ENCODE results near the gene SPINK13. TPM values are rescaled to one million over a fixed set of nuclear protein-coding genes. Genes with fewer than 3 reads are reported as not detected.

SPINK13 gene
- total and polyA plus RNA-seq, 2 donors (not counting 1 experiment from before 2014, with no cell fraction given) = not detected

DNA sequence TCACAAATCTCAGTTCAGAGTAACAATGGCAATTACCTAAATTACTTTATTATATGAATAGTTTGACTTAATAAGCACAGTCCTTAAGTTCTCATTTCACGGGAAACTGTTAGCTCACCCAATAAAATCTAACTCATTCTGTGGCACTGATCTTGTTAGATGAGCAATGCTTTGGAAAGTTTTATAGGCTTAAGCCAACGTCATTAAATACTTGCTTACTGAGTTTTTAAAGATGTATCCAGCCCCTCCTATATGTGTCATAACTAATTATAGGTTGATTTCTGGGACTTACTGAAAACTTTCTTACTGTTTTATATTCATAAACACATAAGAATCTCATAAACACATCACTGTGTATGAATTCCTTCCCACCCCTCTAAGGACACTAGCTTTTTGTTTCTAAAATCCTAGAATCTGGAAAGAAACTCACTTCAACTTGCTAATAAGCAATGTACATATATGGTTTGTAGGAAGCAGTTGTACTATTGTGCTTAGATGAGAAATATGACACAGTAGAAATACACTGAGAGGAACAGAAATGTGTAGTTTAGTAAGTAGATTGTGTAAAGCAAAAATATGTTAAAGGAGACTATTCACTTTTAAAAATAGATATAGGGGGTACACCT is 44.4 kb upstream of the SPINK13 start:
- ATAC-seq (ENCODE audit: low read depth) (no peak), DNase-seq (no peak)
- no peak overlapping the region for H3K27ac ChIP-seq (ENCODE audit: low read length in 2 of 2)
- no peaks in the 10 kb centered on the region for H3K4me1 ChIP-seq (ENCODE audit: control insufficient read depth in 2 of 2, insufficient read depth in 2 of 2, low read length in 2 of 2)
- no peak overlapping the region for H3K4me3 ChIP-seq (ENCODE audit: control extremely low read depth in 1 of 5, extremely low read depth in 1 of 5, insufficient read depth in 1 of 5, low read depth in 2 of 5, low read length in 4 of 5)
- CTCF ChIA-PET = no interaction called here
- no peak overlapping the region for H3K9ac ChIP-seq (ENCODE audit: low read length)
- no peaks in the 10 kb centered on the region for H3K27me3 ChIP-seq (replicated peaks in 1 of 4; ENCODE audit: control extremely low read depth in 1 of 4, control insufficient read depth in 3 of 4, insufficient read depth in 4 of 4, low read length in 3 of 4)
- no peaks in the 10 kb centered on the region for H4K20me1 ChIP-seq (ENCODE audit: control insufficient read depth, insufficient read depth, low read length, poor library complexity, severe bottlenecking)
- no peaks in the 10 kb centered on the region for H3K9me3 ChIP-seq (ENCODE audit: control extremely low read depth in 1 of 3, control insufficient read depth in 2 of 3, insufficient read depth in 1 of 3, low read length in 2 of 3)
- TF ChIP-seq CTCF (IDR thresholded peaks at IDR 0.05) (no peak), EZH2 (IDR thresholded peaks at IDR 0.05; ENCODE audit: borderline replicate concordance, insufficient read depth, low read depth, low read length, poor library complexity, severe bottlenecking) (no peak)
- POLR2A ChIA-PET = no interaction called here
- no peak overlapping the region for H3K4me2 ChIP-seq (replicated peaks; ENCODE audit: low read depth, low read length, poor library complexity, severe bottlenecking)
- Mint-ChIP-seq H3K27me3 (peaks cover 10% of the 10 kb centered on the region), H3K4me3 (no peak overlapping the region), H3K27ac (no peak overlapping the region), H3K9me3 (ENCODE audit: insufficient read depth) (no peaks in the 10 kb centered on the region), H3K4me1 (no peaks in the 10 kb centered on the region)
- intact Hi-C loops (cut with micrococcal nuclease) = no loop called here
- H3K36me3 ChIP-seq (replicated peaks in 1 of 2; ENCODE audit: control extremely low read depth in 1 of 2, control insufficient read depth in 1 of 2, extremely low read depth in 1 of 2, insufficient read depth in 2 of 2, low read length in 1 of 2) = no peaks in the 10 kb centered on the region
- no peaks in the 10 kb centered on the region for H3K79me2 ChIP-seq (ENCODE audit: control insufficient read depth, insufficient read depth, low read length)
- no CpG with 5 or more reads among the region's 2 CpGs for WGBS (ENCODE audit: insufficient coverage)
- H2AFZ ChIP-seq (ENCODE audit: insufficient read depth, low read depth, low read length, poor library complexity, severe bottlenecking) = no peak overlapping the region

DNA sequence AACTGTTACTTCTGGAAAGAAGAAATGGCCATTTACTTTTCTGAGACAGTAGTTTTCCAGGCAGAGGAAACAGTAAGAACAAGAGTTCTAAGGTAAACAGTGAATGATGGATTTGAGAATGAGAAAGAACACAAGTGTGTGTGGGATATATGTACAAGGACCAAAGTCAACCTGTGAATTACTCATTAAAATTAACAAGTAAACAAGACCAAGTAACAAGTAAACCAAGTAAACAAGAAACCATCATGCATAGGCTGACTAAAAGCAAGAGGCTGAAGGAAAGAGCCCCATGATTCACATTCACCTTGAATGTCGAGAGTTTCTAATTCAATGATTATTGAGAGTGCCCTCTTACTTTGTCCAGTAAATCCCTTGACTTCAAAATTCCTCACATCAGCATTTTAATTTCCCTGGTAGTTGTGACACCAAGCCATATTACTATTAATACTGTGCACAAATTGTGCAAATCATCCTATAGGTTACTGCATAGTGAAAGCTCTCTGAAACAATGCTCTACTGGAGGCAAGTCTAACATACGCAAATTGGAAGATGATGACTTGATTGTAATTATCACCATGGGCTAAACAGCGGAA is 40.1 kb upstream of the SPINK13 start:
- TF ChIP-seq EZH2 (IDR thresholded peaks at IDR 0.05; ENCODE audit: borderline replicate concordance, insufficient read depth, low read depth, low read length, poor library complexity, severe bottlenecking) (no peak), CTCF (IDR thresholded peaks at IDR 0.05) (no peak)
- ChIA-PET POLR2A (no interaction called here), CTCF (no interaction called here)
- Histone ChIP-seq H3K27me3 (replicated peaks in 1 of 4; ENCODE audit: control extremely low read depth in 1 of 4, control insufficient read depth in 3 of 4, insufficient read depth in 4 of 4, low read length in 3 of 4) (no peaks in the 10 kb centered on the region), H4K20me1 (ENCODE audit: control insufficient read depth, insufficient read depth, low read length, poor library complexity, severe bottlenecking) (no peaks in the 10 kb centered on the region), H3K79me2 (ENCODE audit: control insufficient read depth, insufficient read depth, low read length) (no peaks in the 10 kb centered on the region), H3K36me3 (replicated peaks in 1 of 2; ENCODE audit: control extremely low read depth in 1 of 2, control insufficient read depth in 1 of 2, extremely low read depth in 1 of 2, insufficient read depth in 2 of 2, low read length in 1 of 2) (no peaks in the 10 kb centered on the region), H3K4me3 (ENCODE audit: control extremely low read depth in 1 of 5, extremely low read depth in 1 of 5, insufficient read depth in 1 of 5, low read depth in 2 of 5, low read length in 4 of 5) (no peak overlapping the region), H3K27ac (ENCODE audit: low read length in 2 of 2) (no peak overlapping the region), H3K9me3 (ENCODE audit: control extremely low read depth in 1 of 3, control insufficient read depth in 2 of 3, insufficient read depth in 1 of 3, low read length in 2 of 3) (no peaks in the 10 kb centered on the region), H2AFZ (ENCODE audit: insufficient read depth, low read depth, low read length, poor library complexity, severe bottlenecking) (no peak overlapping the region), H3K4me1 (ENCODE audit: control insufficient read depth in 2 of 2, insufficient read depth in 2 of 2, low read length in 2 of 2) (no peaks in the 10 kb centered on the region), H3K4me2 (replicated peaks; ENCODE audit: low read depth, low read length, poor library complexity, severe bottlenecking) (no peak overlapping the region), H3K9ac (ENCODE audit: low read length) (no peak overlapping the region)
- no peaks in the 10 kb centered on the region for H3K4me1 Mint-ChIP-seq
- no peak overlapping the region for H3K27ac Mint-ChIP-seq
- H3K9me3 Mint-ChIP-seq (ENCODE audit: insufficient read depth) = no peaks in the 10 kb centered on the region
- no peak for ATAC-seq (ENCODE audit: low read depth)
- no CpG with 5 or more reads among the region's 3 CpGs for WGBS (ENCODE audit: insufficient coverage)
- intact Hi-C loops (cut with micrococcal nuclease) = no loop called here
- H3K27me3 Mint-ChIP-seq = peaks cover 7% of the 10 kb centered on the region
- no peak overlapping the region for H3K4me3 Mint-ChIP-seq
- no peak for DNase-seq

All from B cell (primary cell).